Astrocyte of the hippocampus (primary cell): ENCODE data around the gene C20orf96.

Source experiments
- DNase-seq: peaks from one replicate; pipeline ENCODE4 v3.0.0; 2011; ENCODE audit warnings: low read depth, low spot score

The C20orf96 gene

DNA sequence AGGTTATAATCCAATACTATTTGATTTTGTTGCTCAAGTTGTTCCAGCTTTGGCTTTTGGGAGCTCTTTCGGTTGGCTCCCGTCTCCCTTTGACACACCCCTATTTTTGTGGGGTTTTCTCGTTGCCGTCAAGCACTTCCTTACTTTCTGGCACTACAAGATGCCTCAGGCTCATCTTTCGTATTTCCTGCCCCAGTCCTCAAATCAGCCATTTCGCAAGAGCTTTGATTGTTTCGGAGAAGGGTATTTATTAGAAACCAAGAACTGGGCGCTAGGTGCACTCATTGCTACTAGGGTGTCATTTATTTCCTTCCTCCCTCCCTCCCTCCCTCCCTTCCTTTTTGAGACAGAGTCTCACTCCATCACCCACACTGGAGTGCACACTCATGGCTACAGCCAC, 21.5 kb upstream of the C20orf96 start:
- DNase-seq, result no peak

DNA sequence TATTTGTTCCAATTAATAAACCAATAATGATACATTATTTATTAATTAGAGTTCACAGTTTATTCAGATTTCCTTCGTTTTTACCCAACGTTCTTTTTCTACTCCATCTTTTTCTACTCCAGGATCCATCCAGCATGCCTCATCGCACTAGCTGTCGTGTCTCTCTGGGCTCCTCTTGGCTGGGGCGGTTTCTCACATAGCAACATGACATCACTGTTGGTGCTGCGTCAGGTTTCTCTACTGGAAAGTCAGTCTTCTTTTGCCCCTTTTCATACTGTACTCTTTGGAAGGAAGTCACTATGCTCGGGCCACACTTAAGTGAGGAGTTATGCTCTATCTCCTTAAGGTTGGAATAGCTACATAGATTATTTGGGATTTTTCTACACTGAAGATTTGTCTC, 21.1 kb upstream of the C20orf96 start:
- DNase-seq, result no peak

DNA sequence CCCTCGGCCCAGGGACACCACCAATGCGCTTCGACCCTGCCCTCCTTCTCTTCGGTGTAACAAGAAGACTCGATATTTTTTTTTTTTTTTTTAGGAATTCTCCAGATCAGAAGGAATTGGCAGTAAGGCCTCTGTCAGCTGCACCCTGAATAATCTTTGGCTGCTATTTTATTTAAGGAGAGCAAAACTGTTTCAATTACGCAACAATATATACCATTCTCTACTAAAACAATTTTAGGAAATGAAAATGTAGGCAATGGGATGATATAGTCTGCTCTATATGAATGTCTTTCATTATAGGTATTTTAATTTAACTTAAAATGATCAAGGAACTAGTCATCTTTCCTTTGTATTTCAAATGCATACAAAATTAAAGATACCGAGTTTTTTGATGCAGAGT, 20.1 kb upstream of the C20orf96 start:
- DNase-seq, result no peak

DNA sequence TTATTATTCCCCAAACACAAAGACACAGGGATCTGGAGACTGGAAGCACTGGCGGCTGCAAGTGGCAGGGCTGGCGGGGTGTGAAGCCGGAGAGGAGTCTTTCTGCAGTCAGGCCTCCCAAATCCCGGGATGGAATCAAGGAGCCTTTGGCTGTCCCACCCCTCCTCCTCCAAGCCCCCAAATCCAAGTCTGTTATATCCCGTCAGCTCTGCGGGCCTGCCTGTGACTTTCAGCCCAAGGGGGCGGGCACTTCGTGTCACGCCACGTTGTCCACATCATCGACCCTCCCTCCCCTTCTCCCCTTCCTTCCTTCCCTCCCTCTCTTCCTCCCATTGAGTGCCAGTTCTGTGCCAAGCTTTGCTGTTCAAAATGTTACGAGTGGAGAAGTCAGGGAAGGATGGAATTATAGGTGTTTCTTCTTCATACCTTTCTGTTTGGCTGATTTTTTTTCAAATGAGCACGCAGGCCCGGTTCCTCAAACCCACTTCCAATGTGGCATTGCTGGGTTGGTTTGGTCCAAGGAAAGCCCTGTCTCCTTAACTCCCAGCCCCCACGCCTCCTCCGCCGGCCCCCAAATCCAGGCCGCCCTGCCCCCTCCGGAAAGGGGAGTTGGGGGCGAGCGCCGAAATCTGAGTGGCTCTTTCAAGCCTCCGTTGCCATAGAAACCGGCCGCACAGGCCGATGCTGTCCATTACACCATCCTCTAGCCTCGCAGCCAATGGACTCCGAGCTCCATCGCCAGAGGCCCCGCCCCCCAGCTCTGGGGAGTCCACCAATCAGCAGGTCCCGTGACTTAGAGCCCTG, 19.5 kb upstream of the C20orf96 start:
- DNase-seq, result peak; percentile 100

DNA sequence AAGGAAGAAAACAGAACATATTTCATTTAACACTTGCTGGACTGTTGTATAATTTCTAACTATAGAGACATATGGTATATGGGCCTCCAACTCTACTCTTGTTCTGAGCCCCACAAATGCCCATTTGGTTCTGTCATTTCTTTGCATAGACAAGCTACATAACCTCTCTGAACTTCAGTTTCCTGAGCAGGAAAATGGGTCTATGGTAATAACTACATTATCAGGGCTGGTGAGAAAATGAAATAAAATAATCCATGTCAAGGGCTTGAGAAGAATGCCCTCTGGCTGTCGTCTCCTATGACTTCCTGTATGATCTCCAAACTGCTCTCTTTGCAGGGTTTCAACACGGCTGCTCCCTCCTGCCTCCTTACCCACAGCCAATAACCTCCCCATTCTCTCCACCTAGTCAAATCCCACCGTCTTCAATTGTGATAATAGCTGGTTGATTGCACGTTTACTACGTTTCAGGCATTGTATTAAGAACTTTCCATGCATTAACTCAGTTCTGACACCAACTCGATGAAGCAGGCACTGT, 18.8 kb upstream of the C20orf96 start:
- DNase-seq, result no peak

DNA sequence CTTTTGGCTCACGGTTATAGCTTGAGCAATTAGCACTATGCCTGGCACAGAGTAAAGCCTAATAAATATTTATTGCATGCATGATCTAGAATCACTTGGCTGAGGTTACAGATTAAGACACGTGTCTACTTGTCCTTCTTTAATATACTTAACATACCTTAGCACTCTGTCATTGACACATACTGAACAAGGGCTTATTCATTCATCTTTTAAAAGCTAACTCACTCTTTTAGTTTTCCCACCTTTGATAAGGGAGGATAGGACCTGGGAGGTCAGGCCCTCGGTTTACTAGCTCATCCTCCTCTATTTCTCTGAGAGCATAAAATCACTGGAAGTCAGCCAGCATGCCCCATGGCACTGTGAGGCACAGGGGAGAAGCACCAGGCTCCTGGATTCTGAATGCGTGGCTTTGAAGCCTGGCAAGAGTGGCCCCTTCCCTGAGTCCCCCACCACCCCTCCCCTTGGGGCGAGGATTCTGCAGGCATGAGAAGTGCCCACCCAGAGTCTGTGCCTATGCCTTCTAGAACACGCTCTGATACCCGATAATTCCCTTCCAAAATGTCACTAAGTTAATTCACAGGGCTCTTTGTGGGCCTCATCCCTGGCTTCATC, 18.0 kb upstream of the C20orf96 start:
- no peak for DNase-seq

DNA sequence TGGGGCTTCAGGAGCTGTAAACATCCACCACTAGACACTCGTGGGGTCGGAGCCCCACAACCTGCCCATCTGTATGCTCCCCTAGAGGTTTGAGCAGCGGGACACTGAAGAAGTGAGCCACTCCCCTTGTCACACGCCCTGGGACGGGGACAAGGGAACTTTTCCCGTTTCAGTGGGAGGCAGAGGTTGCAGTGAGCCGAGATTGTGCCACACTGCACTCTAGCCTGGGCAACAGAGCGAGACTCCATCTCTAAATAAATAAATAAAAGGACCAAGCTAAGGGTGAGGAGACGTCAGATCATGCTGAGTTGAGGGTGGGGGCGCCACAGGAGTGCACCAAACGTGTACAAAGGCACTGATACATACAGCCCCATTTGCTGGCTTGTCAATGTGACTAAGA, 15.2 kb upstream of the C20orf96 start:
- no peak for DNase-seq

DNA sequence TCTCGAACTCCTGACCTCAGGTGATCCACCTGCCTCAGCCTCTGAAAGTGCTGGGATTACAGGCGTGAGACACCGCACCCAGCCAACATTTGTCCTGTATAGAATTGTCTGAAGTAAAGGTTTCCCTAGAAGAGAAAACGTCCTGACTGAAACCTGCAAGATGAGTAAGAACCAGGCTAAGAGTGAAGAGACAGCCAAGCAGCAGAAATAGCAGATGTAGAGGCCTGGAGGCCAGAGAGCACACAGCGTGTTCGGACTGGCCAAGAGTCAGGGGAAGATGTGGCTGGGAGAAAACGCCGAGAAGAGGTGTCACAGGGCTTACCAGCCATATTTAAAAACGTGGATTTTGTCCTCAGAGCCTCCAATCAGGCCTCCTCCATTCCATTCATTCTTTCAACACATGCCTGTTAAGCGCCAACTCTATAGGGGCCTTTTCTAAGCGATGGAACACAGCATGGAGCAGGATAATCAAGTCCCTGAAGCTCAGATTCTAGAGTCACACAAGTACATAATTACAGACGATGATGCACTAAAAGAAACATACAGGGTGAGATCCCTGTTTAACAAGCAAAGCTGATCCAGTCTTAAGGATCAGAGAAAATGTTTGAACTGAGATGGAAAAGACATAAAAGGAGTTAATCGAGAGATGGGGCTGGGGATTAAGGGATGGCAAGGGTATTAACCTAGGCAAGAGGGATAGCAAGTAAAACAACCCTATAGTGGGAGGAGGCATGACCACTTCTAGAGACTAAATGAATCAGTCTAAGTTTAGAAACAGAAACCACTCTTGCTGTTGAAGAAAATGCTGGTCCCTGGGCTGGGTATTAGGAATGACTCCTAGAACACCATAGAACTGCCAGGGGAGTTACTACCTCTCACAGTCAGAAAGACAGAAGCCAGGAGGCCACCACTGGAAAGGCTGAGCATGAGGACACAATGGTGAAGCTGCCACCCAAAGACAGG, 11.6 kb upstream of the C20orf96 start:
- DNase-seq, result no peak

DNA sequence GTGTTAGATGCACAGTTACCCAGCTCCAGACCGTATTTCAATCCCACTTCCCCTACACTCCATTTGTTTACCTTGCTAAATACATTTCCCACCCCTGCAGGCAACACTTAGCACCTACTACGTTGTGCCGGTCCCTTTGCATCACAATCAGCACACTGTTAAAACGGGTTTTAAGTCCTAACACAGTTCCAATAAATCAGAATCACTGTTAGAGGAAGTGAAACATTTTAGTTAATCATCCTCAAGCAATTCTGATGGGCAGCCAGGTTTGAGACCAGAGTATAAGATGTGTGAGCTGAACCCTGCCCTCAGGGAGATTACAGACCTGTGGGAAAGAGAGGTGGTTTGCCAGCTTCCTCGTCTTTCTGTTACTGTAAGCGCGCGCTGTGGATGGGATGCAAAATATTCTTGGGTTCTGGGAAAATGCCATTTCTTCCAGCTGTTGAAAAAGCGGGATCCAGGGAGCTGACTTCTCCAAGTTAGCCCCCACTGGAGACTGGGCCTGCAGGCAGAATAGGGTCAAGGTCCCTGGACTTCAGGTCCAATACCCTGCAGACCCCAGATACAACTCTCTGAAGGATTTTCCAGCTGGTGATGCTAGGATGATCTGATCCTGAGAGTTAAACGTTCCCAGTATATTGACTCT, 9.9 kb upstream of the C20orf96 start:
- DNase-seq, result no peak

DNA sequence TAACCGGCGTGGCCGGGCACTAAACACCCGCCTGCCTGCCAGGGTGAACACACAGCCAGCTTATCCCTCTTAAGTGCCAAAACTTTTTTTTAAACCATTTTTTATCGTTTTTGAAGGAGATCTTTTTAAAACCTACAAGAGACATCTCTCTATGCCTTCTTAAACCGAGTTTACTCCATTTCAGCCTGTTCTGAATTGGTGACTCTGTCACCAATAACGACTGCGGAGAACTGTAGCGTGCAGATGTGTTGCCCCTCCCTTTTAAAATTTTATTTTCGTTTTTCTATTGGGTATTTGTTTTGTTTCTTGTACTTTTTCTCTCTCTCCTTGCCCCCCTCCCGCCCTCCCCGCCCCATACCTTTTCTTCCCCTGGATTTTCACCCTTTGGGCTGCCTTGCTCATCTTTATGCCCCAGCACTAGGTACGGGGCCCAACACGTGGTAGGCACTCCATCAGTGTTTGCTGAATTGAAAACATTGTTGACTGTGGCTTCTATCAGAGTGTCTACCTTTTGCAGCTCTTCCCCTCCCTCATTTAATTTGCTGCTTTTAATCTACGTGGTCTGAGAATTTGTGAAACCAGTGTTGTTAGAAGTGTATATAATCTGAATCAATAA, 8.3 kb upstream of the C20orf96 start:
- DNase-seq, result no peak

DNA sequence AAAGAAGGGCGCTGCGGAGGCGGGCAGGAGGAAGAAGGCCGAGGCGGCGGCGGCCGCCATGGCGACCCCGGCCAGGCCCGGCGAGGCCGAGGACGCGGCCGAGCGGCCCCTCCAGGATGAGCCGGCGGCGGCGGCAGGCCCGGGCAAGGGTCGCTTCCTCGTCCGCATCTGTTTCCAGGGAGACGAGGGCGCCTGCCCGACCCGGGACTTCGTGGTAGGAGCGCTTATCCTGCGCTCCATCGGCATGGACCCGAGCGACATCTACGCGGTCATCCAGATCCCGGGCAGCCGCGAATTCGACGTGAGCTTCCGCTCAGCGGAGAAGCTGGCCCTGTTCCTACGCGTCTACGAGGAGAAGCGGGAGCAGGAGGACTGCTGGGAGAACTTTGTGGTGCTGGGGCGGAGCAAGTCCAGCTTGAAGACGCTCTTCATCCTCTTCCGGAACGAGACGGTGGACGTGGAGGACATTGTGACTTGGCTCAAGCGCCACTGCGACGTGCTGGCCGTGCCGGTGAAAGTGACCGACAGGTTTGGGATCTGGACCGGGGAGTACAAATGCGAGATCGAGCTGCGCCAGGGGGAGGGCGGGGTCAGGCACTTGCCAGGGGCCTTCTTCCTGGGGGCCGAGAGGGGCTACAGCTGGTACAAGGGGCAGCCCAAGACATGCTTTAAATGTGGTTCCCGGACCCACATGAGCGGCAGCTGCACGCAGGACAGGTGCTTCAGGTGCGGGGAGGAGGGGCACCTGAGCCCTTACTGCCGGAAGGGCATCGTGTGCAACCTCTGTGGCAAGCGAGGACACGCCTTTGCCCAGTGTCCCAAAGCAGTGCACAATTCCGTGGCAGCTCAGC, 7.6 kb upstream of the C20orf96 start:
- peak; percentile 78 for DNase-seq

DNA sequence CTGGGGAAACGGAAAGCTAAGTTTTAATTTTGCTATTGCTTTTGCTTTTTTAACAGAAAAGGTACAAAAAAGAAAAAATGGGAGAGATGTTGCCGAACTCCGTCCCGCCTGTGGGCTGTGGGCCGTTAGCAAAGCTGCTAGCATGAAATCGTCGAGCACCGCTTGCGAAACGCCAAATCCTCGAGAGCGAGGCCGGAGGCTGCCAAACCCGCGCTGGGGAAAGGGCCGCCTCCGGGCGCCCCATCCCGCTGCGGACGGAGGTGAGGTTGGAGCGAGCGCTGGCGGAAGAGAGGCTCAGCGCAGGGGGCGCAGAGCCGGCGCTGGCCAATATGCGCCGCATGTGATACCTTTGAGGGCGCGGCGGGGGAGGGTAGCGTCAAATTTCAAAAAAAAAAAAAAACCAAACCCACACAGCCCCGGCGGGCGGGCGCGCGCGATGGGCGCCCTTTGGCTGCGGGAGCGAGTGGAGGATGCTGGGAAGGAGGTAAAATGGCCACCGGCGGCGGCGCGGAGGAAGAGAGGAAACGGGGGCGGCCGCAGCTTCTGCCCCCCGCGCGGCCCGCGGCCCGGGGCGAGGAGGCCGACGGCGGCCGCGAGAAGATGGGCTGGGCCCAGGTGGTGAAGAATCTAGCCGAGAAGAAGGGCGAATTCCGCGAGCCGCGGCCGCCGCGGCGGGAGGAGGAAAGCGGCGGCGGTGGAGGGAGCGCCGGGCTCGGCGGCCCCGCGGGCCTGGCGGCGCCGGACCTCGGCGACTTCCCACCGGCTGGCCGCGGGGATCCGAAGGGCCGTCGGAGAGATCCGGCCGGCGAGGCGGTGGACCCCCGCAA, 6.8 kb upstream of the C20orf96 start, which contains the start of gene ZCCHC3:
TSS of gene ZCCHC3 (plus strand) at position 473 of the 827 bp plus-strand sequence. CDS start at position 490, 17 bp downstream.
- DNase-seq, result peak; percentile 96

DNA sequence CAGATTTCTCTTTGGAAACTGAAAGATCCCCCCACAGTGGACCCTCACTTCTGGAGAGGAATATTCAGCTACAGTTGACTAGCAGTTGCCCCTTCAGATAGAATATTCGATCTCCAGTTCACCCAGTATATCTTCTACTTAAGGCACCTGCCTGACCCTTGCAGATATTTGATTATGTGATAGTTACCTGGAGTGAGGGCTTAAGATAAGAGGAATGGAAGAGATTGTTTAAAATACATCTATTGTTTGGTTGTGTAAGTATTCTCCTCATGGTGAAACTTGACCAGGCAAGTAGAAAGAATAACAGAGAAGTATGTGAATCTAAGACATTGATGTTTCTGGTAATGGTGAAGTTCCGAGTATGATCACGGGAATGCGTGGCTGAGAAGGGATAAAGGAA, 5.3 kb upstream of the C20orf96 start:
- no peak for DNase-seq

DNA sequence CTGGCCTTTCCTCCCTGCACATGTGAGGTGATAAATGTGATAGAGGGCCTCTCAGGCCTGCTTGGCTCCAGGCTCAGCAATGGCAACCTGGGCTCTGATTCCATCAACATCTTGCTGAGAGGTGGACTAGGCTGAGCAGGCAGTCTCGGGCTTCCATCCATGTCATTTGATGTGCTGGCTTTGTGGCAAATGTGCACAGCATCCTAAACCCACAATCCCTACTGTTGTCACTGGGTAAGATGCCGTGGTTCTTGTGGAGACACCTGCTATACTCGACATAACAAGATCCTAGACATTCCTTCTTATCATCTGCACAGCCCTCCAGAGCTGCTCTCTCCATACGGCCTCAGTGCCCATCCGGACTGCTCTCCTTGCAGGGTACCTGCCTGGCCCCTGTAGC, 4.1 kb upstream of the C20orf96 start:
- DNase-seq, result no peak

DNA sequence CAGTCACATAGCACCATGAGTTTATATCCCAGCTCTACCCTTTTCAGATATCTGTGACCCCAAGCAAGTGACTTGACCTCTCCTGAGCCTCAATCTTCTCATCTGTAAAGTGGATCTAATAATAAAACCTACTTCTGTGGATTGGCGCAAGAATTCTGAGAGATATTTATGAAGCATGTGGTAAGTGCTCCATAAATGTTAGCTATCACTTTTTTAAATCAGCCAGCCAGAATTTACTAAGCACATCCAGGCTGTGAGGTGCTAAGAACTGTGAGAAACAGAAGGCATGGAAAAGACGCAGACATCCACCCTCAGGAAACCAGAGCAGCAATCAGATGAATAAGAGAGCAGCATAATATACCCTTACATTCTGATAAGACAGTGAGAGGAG, 862 bp downstream of the C20orf96 start:
- DNase-seq, result no peak

DNA sequence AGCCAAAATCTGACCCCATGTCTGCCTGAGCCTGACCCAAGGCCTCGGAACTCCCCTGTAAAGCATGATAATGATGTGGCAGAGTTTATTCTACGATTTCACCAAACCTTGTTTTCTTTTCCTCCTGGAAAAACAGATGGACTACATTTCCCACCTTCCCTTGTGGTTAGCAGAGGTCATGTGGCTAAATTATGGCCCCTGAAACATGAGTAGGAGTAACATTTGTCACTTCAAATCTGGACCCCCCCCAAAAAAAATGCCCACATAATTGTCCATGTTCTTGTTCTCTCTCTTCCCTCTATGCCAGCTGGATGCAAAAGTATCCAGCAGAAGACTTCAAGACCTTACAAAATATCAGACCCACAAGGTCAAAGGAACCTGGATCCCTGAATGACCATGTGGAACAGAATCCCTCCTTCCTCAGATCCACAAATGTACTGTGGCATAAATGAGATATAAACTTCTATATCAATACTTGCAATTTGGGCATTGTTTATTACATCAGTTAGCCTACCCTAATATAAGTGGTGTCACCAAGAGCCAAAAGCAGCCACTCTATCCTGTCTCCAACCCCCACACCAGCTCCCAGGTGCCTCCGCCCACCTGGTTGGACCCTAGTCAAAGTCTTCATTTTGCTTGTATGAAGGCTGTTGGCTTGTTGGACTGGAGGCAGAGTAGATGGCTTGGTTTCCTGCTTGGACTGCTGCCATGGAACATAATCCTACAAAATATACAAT, 1.4 kb downstream of the C20orf96 start:
- DNase-seq, result no peak

DNA sequence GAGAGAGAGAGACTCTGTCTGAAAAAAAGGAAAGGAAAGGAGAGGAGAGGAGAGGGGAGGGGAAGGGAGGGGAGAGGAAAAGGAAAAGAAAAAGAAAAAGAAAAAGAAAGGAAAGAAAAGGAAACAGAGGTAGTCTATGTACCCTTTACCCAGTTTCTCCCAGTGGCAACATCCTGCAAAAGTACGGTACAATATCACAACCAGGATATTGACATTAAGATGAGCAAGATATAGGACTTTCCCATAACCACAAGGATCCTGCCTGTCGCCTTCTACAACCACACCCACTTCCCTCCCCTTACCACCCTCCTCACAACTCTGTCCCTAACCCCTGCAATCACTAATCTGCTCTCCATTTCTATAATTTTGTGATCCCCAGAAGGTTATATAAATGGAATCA, 4.0 kb downstream of the C20orf96 start:
- DNase-seq, result no peak

DNA sequence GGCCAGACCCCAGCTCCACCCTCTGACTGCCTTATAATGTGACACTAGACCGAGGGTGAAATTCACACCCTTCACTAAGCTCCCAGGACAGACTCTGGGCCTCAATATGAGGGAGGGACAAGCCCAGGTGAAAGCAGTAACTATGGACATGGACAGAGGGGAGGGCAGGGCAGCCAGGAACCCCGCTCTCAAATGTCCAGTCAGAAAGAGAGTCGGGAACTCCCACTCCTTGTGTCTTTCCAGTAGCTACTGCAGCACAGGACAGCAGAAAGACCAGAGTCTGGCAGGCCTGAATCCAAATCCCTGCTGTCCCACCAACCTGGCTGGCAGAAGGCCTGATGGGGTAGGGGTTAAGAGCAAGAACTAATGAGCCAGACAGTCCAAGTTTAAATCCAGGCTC, 6.4 kb downstream of the C20orf96 start:
- no peak for DNase-seq
